ENCODE results near the gene SMAD2. TPM values are rescaled to one million over a fixed set of nuclear protein-coding genes. Genes with fewer than 3 reads are reported as not detected.
A peak's percentile ranks its signal among the peaks of the same experiment; 100 is the strongest.

SMAD2 gene
- total and polyA plus RNA-seq, 3 donors from 2014 or later: 76.9 to 115 (median 109) TPM

- intact Hi-C loops (cut with DNase I; ENCODE audit: low total_unique reads): no loop called here
- TF ChIP-seq POLR2A (IDR thresholded peaks at IDR 0.05) (no peak), CTCF (IDR thresholded peaks at IDR 0.05) (no peak)
- no peak for DNase-seq
- 85 to 88% methylated on average over 1 of the region's 1 CpG for WGBS, 2 donors
- H3K36me3 ChIP-seq (ENCODE audit: low read depth, missing control alignments): no peaks in the 10 kb centered on the region
- no peak overlapping the region for H3K4me3 ChIP-seq
- H3K4me1 ChIP-seq: no peaks in the 10 kb centered on the region
- no peaks in the 10 kb centered on the region for H3K9me3 ChIP-seq
- H3K27me3 ChIP-seq: no peaks in the 10 kb centered on the region
- H3K27ac ChIP-seq: no peak overlapping the region
Observed at GRCh38 chr18:47935321-47936055, 5.0 kb upstream of the SMAD2 start.

GRCh38 chr18:47932603-47933002 lies 2.1 kb upstream of the SMAD2 start:
- Histone ChIP-seq H3K9me3 (no peaks in the 10 kb centered on the region), H3K36me3 (ENCODE audit: low read depth, missing control alignments) (no peaks in the 10 kb centered on the region), H3K4me3 (no peak overlapping the region), H3K27me3 (no peaks in the 10 kb centered on the region), H3K27ac (no peak overlapping the region), H3K4me1 (peaks cover 6% of the 10 kb centered on the region)
- intact Hi-C loops (cut with DNase I; ENCODE audit: low total_unique reads): no loop called here
- peak; percentile 26 for DNase-seq
- WGBS, 2 donors: 59 to 65% methylated on average over 4 of the region's 4 CpGs
- TF ChIP-seq CTCF (IDR thresholded peaks at IDR 0.05) (no peak), POLR2A (IDR thresholded peaks at IDR 0.05) (no peak)

DNA sequence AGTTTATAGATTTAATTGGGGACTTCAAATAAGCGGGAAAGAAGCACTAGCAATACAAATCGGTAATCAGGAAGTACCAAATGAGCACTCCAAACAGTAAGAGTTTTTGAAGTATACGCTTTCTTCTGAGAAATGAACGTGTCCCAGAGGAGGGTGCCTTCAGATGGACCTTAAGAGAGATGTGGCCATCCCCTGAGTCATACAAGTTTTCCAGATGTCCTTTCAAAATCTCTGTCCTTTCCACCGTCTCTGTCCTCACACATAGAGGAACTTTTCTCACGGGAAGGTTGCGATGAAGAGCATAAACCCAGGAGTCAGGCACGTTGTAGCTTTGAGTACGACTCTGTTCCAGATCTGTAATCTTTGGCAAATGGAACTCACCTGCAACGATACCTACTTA lies 1.7 kb upstream of the SMAD2 start:
- WGBS, 2 donors: 59 to 68% methylated on average over 10 of the region's 10 CpGs
- Histone ChIP-seq H3K27ac (peak overlapping the region; percentile 97), H3K9me3 (no peaks in the 10 kb centered on the region), H3K36me3 (ENCODE audit: low read depth, missing control alignments) (no peaks in the 10 kb centered on the region), H3K4me1 (peaks cover 10% of the 10 kb centered on the region), H3K27me3 (no peaks in the 10 kb centered on the region), H3K4me3 (peak overlapping the region in 1 of 2 donors; percentile 95)
- intact Hi-C loops (cut with DNase I; ENCODE audit: low total_unique reads): no loop called here
- no peak for TF ChIP-seq CTCF (IDR thresholded peaks at IDR 0.05)
- TF ChIP-seq POLR2A (IDR thresholded peaks at IDR 0.05): no peak
- DNase-seq: no peak

GRCh38 chr18:47931718-47932103 lies 1.3 kb upstream of the SMAD2 start:
- Histone ChIP-seq H3K27me3 (no peaks in the 10 kb centered on the region), H3K4me3 (peak overlapping the region; percentile 90 to 95), H3K27ac (peak overlapping the region; percentile 97), H3K9me3 (no peaks in the 10 kb centered on the region), H3K36me3 (ENCODE audit: low read depth, missing control alignments) (no peaks in the 10 kb centered on the region), H3K4me1 (peaks cover 15% of the 10 kb centered on the region)
- no peak for DNase-seq
- TF ChIP-seq CTCF (IDR thresholded peaks at IDR 0.05) (no peak), POLR2A (IDR thresholded peaks at IDR 0.05) (no peak)
- 42 to 47% methylated on average over 8 of the region's 8 CpGs for WGBS, 2 donors
- intact Hi-C loops (cut with DNase I; ENCODE audit: low total_unique reads): no loop called here

Measured in testis (tissue), 3 donors.